T-helper 9 cell (primary cell): Measurements from ENCODE around the gene PYM1.
A peak's percentile ranks its signal among the peaks of the same experiment; 100 is the strongest.
"Not testable (repeated sequence)": the region's sequence is repeated elsewhere in the genome, so short reads cannot be mapped to it uniquely, and the experiment has no call there.

Experiments
- DNase-seq: peaks from one replicate; pipeline ENCODE4 v3.0.0-alpha.2; 2020

The PYM1 gene

GRCh38 chr12:55938826-55939501 lies 11.3 kb upstream of the PYM1 start:
- no peak for DNase-seq

GRCh38 chr12:55937981-55938380 lies 10.3 kb upstream of the PYM1 start:
- DNase-seq: no peak

- DNase-seq: peak; percentile 27
These were observed 8.1 kb upstream of the PYM1 start for GRCh38 chr12:55935738-55936151.

- no peak for DNase-seq
These were observed 7.1 kb upstream of the PYM1 start for GRCh38 chr12:55934773-55935172.

GRCh38 chr12:55933799-55934742 lies 6.4 kb upstream of the PYM1 start:
- no peak for DNase-seq

- DNase-seq: no peak
These were observed 5.6 kb upstream of the PYM1 start for GRCh38 chr12:55933169-55933798.

- DNase-seq: peak; percentile 34
These were observed 4.8 kb upstream of the PYM1 start for GRCh38 chr12:55932551-55932910.

- DNase-seq: no peak
These were observed 4.3 kb upstream of the PYM1 start for GRCh38 chr12:55931780-55932550.

- no peak for DNase-seq
These were observed 3.7 kb upstream of the PYM1 start for GRCh38 chr12:55931317-55931779.

- peak; percentile 56 for DNase-seq
These were observed 3.1 kb upstream of the PYM1 start, which contains the start of gene DGKA for GRCh38 chr12:55930771-55931316. DGKA (plus strand) TSS chr12:55931162; CDS start chr12:55936504, 5,342 bp downstream.

- peak; percentile 71 for DNase-seq
These were observed 1.7 kb upstream of the PYM1 start for GRCh38 chr12:55929306-55929791.

- DNase-seq: peak; percentile 80
These were observed 731 bp downstream of the PYM1 start for GRCh38 chr12:55926738-55927587.

- DNase-seq: no peak
These were observed 1.6 kb downstream of the PYM1 start for GRCh38 chr12:55925870-55926737.

- DNase-seq: no peak
These were observed 2.3 kb downstream of the PYM1 start for GRCh38 chr12:55925371-55925770.

GRCh38 chr12:55923648-55924047 lies 4.0 kb downstream of the PYM1 start:
- not testable (repeated sequence) for DNase-seq

- DNase-seq: no peak
These were observed 5.6 kb downstream of the PYM1 start for GRCh38 chr12:55922126-55922525.

GRCh38 chr12:55919032-55919431 lies 8.7 kb downstream of the PYM1 start:
- DNase-seq: not testable (repeated sequence)

GRCh38 chr12:55915482-55915859 lies 12.2 kb downstream of the PYM1 start:
- no peak for DNase-seq

- no peak for DNase-seq
These were observed 14.8 kb downstream of the PYM1 start for GRCh38 chr12:55912908-55913307.

GRCh38 chr12:55909513-55909884 lies 18.2 kb downstream of the PYM1 start:
- no peak for DNase-seq
